Liver (tissue), 9 donors: Measurements from ENCODE around the gene LARGE2. TPM values are rescaled to one million over a fixed set of nuclear protein-coding genes. Genes with fewer than 3 reads are reported as not detected.

Experiments used
- DNase-seq: peaks from one replicate; pipeline ENCODE4 v3.0.0-alpha.2; 2017; ENCODE audit warnings: low spot score
- H3K27ac ChIP-seq, 2 donors: one replicate each; pipeline ENCODE4 v1.7.0; 2013; ENCODE audit warnings: inconsistent platforms in 2 of 2, low read length in 2 of 2, control low read depth in 1 of 2, low read depth in 1 of 2, mild to moderate bottlenecking in 1 of 2
- H3K27me3 ChIP-seq, 4 donors: one replicate each; pipeline versions ENCODE4 v1.6.1 to v1.7.0; 2013; ENCODE audit warnings: low read length in 3 of 4, inconsistent platforms in 1 of 4, mild to moderate bottlenecking in 1 of 4, moderate library complexity in 1 of 4; ENCODE audit not compliant: control insufficient read depth in 4 of 4, insufficient read depth in 4 of 4
- H3K36me3 ChIP-seq, 4 donors: one replicate each; pipeline versions ENCODE4 v1.6.1 to v1.7.0; 2013; ENCODE audit warnings: low read length in 3 of 4, mild to moderate bottlenecking in 3 of 4, low read depth in 1 of 4, moderate library complexity in 1 of 4; ENCODE audit not compliant: control insufficient read depth in 4 of 4, insufficient read depth in 3 of 4
- H3K4me1 ChIP-seq, 4 donors: one replicate each; pipeline versions ENCODE4 v1.6.1 to v1.7.0; 2013; ENCODE audit warnings: low read length in 3 of 4, mild to moderate bottlenecking in 3 of 4, moderate library complexity in 1 of 4; ENCODE audit not compliant: control insufficient read depth in 4 of 4, insufficient read depth in 4 of 4
- H3K4me3 ChIP-seq, 3 donors: one replicate each; pipeline versions ENCODE4 v1.6.1 to v1.7.0; 2013; ENCODE audit warnings: low read length in 3 of 3, control low read depth in 1 of 3, low read depth in 1 of 3, mild to moderate bottlenecking in 1 of 3
- H3K9ac ChIP-seq, 2 donors: one replicate each; pipeline ENCODE4 v1.7.0; 2013; ENCODE audit warnings: low read length in 2 of 2, mild to moderate bottlenecking in 2 of 2, moderate library complexity in 2 of 2, control low read depth in 1 of 2, low read depth in 1 of 2
- H3K9me3 ChIP-seq, 4 donors: one replicate each; pipeline versions ENCODE4 v1.6.1 to v1.7.0; 2013; ENCODE audit warnings: low read length in 3 of 4; ENCODE audit not compliant: control insufficient read depth in 4 of 4
- CTCF ChIP-seq: fragments of 150-350 bp; IDR thresholded peaks from 2 replicates; pipeline ENCODE4 v1.5.1; 2017; ENCODE audit warnings: improper control_type of control experiment, low read depth, low read length; ENCODE audit not compliant: missing input control
- EGR1 ChIP-seq, 2 donors: IDR thresholded peaks; 2 replicates each; pipeline ENCODE4 v1.6.1; 2016 to 2018; ENCODE audit warnings: antibody characterized with exemption in 2 of 2, low read depth in 2 of 2
- FOXA1 ChIP-seq: IDR thresholded peaks from 2 replicates; pipeline ENCODE4 v1.6.1; 2016; ENCODE audit warnings: antibody characterized with exemption
- FOXA2 ChIP-seq: IDR thresholded peaks from 2 replicates; pipeline ENCODE4 v1.6.1; 2016; ENCODE audit warnings: antibody characterized with exemption
- GABPA ChIP-seq, 2 donors: IDR thresholded peaks in 1 of 2; conservative IDR thresholded peaks in 1 of 2; 2 replicates each; pipeline ENCODE4 v1.6.1; 2016; ENCODE audit warnings: antibody characterized with exemption in 2 of 2, mild to moderate bottlenecking in 1 of 2, moderate library complexity in 1 of 2
- HNF4A ChIP-seq, 2 donors: conservative IDR thresholded peaks; 2 replicates each; pipeline ENCODE4 v1.6.1; 2016; ENCODE audit warnings: antibody characterized with exemption in 2 of 2, mild to moderate bottlenecking in 2 of 2
- HNF4G ChIP-seq: IDR thresholded peaks from 2 replicates; pipeline ENCODE4 v1.6.1; 2016; ENCODE audit warnings: antibody characterized with exemption
- NR2F2 ChIP-seq: IDR thresholded peaks from 2 replicates; pipeline ENCODE4 v1.6.1; 2016; ENCODE audit warnings: antibody characterized with exemption
- RAD21 ChIP-seq, 2 donors: IDR thresholded peaks; 2 replicates each; pipeline ENCODE4 v1.6.1; 2016; ENCODE audit warnings: antibody characterized with exemption in 2 of 2, mild to moderate bottlenecking in 2 of 2
- RXRA ChIP-seq, 2 donors: IDR thresholded peaks; 2 replicates each; pipeline ENCODE4 v1.6.1; 2017 to 2018; ENCODE audit warnings: antibody characterized with exemption in 2 of 2, mild to moderate bottlenecking in 1 of 2
- SP1 ChIP-seq: IDR thresholded peaks from 2 replicates; pipeline ENCODE4 v1.6.1; 2018; ENCODE audit warnings: antibody characterized with exemption, mild to moderate bottlenecking
- TAF1 ChIP-seq: conservative IDR thresholded peaks from 2 replicates; pipeline ENCODE4 v1.6.1; 2016; ENCODE audit warnings: antibody characterized with exemption, mild to moderate bottlenecking
- YY1 ChIP-seq: IDR thresholded peaks from 2 replicates; pipeline ENCODE4 v1.6.1; 2016; ENCODE audit warnings: antibody characterized with exemption, mild to moderate bottlenecking
- WGBS: extraction: QIAGEN DNeasy Blood & Tissue Kit; methylation state at CpG from one replicate; pipeline ENCODE4 v1.1.7; 2013; 5-methylcytosine and 5-hydroxymethylcytosine counted together
- polyA plus RNA-seq, 2 donors: library from polyadenylated mRNA; stranded (reverse) in 1 of 2; unstranded in 1 of 2; fragments of 200-250 nt in 1 of 2; fragments of >200 nt in 1 of 2; fragmentation: Nextera tagmentation in 1 of 2; extraction: Ambion mirVana in 1 of 2; gene quantifications; one replicate each; pipeline versions ENCODE4 v1.2.1 to v1.2.3, GENCODE V29; 2013 to 2015
- total RNA-seq, 2 donors: library from RNA; depleted of rRNA; stranded (reverse); fragments of >200 nt; gene quantifications; one replicate each; pipeline ENCODE4 v1.2.3, GENCODE V29; 2014
- TF ChIP-seq, protein P1 (sequence below): IDR thresholded peaks from 2 replicates; pipeline ENCODE4 v1.6.1; 2016; ENCODE audit warnings: antibody characterized with exemption
- TF ChIP-seq, protein P2 (sequence below): IDR thresholded peaks from 2 replicates; pipeline ENCODE4 v1.6.1; 2016; ENCODE audit warnings: antibody characterized with exemption
- TF ChIP-seq, protein P3 (sequence below): IDR thresholded peaks from 2 replicates; pipeline ENCODE4 v1.6.1; 2016; ENCODE audit warnings: antibody characterized with exemption
- TF ChIP-seq, protein P4 (sequence below): IDR thresholded peaks from 2 replicates; pipeline ENCODE4 v1.6.1; 2016; ENCODE audit warnings: antibody characterized with exemption, mild to moderate bottlenecking
- donor health status: healthy.
- donor health status: healthy.
- donor health status: healthy.
- donor health status: healthy.
- donor health status: healthy.

Gene LARGE2
- total and polyA plus RNA-seq, 4 donors = 1.3 to 1.9 (median 1.5) TPM

GRCh38 chr11:45889966-45890365 is 32.5 kb upstream of the LARGE2 start:
- no peak overlapping the region for H3K4me3 ChIP-seq
- H3K27ac ChIP-seq = no peak overlapping the region
- H3K36me3 ChIP-seq = no peaks in the 10 kb centered on the region
- no peaks in the 10 kb centered on the region for H3K9me3 ChIP-seq
- peaks cover 6 to 29% (median 18%) of the 10 kb centered on the region in 4 donors for H3K4me1 ChIP-seq
- no peaks in the 10 kb centered on the region for H3K27me3 ChIP-seq
- H3K9ac ChIP-seq = no peak overlapping the region
- WGBS = 95% methylated on average over 9 of the region's 9 CpGs
- TF ChIP-seq TAF1 (no peak), NR2F2 (no peak), RAD21 (IDR thresholded peaks at IDR 0.05) (no peak), CTCF (no peak), GABPA (IDR thresholded peaks at IDR 0.05 in 1 of 2, conservative IDR thresholded peaks at IDR 0.05 in 1 of 2) (no peak), FOXA2 (no peak), YY1 (no peak), HNF4G (no peak), SP1 (no peak), HNF4A (conservative IDR thresholded peaks at IDR 0.05) (no peak)
- TF ChIP-seq, protein P1, sequence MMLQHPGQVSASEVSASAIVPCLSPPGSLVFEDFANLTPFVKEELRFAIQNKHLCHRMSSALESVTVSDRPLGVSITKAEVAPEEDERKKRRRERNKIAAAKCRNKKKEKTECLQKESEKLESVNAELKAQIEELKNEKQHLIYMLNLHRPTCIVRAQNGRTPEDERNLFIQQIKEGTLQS = no peak
- TF ChIP-seq, protein P2, sequence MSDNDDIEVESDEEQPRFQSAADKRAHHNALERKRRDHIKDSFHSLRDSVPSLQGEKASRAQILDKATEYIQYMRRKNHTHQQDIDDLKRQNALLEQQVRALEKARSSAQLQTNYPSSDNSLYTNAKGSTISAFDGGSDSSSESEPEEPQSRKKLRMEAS = no peak
- TF ChIP-seq, protein P3, sequence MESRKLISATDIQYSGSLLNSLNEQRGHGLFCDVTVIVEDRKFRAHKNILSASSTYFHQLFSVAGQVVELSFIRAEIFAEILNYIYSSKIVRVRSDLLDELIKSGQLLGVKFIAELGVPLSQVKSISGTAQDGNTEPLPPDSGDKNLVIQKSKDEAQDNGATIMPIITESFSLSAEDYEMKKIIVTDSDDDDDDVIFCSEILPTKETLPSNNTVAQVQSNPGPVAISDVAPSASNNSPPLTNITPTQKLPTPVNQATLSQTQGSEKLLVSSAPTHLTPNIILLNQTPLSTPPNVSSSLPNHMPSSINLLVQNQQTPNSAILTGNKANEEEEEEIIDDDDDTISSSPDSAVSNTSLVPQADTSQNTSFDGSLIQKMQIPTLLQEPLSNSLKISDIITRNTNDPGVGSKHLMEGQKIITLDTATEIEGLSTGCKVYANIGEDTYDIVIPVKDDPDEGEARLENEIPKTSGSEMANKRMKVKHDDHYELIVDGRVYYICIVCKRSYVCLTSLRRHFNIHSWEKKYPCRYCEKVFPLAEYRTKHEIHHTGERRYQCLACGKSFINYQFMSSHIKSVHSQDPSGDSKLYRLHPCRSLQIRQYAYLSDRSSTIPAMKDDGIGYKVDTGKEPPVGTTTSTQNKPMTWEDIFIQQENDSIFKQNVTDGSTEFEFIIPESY = no peak
- no peak for DNase-seq

DNA sequence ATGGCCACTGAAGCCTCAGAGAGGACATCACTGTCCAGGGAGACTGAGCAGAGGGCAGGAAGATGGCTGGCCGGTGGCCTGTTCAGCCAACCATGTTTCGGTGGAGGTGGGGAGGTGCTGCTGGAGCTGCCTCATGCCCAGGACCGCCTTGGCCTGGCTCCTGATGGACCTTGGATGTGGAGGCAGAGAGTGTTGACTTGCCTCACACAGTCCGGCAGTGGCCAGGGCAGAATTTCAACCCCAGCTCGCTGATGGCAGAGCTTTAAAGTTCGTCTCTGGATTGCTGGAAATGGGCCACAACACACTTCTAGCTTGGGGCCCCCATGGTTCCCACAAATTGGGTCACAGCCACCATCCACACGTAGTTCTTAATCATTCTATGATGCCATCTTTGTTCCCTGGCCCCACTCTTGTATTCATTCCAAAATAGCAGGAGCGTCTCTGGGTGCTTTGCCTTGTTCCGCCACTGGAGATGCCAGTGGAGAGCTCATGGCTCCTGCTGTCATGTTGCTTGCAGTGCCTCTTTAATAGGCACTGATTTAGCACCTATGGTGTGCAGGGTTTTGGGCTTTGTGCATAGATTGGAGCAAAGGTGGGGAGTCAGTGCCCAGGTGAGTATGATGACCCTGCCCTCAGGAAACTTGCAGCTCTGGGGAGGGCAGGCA is 31.4 kb upstream of the LARGE2 start:
- Histone ChIP-seq H3K27ac (no peak overlapping the region), H3K4me3 (no peak overlapping the region), H3K4me1 (peaks cover 3 to 26% (median 16%) of the 10 kb centered on the region in 4 donors), H3K27me3 (no peaks in the 10 kb centered on the region), H3K9ac (no peak overlapping the region), H3K36me3 (no peaks in the 10 kb centered on the region), H3K9me3 (no peaks in the 10 kb centered on the region)
- 45% methylated on average over 9 of the region's 9 CpGs for WGBS
- DNase-seq = no peak
- peak; percentile 88 for TF ChIP-seq HNF4G
- no peak for TF ChIP-seq EGR1 (IDR thresholded peaks at IDR 0.05; ENCODE audit: low read depth in 2 of 2)
- TF ChIP-seq HNF4A (conservative IDR thresholded peaks at IDR 0.05) = peak; percentile 98 to 99
- TF ChIP-seq YY1 = peak; percentile 36
- no peak for TF ChIP-seq FOXA1
- TF ChIP-seq, protein P4, sequence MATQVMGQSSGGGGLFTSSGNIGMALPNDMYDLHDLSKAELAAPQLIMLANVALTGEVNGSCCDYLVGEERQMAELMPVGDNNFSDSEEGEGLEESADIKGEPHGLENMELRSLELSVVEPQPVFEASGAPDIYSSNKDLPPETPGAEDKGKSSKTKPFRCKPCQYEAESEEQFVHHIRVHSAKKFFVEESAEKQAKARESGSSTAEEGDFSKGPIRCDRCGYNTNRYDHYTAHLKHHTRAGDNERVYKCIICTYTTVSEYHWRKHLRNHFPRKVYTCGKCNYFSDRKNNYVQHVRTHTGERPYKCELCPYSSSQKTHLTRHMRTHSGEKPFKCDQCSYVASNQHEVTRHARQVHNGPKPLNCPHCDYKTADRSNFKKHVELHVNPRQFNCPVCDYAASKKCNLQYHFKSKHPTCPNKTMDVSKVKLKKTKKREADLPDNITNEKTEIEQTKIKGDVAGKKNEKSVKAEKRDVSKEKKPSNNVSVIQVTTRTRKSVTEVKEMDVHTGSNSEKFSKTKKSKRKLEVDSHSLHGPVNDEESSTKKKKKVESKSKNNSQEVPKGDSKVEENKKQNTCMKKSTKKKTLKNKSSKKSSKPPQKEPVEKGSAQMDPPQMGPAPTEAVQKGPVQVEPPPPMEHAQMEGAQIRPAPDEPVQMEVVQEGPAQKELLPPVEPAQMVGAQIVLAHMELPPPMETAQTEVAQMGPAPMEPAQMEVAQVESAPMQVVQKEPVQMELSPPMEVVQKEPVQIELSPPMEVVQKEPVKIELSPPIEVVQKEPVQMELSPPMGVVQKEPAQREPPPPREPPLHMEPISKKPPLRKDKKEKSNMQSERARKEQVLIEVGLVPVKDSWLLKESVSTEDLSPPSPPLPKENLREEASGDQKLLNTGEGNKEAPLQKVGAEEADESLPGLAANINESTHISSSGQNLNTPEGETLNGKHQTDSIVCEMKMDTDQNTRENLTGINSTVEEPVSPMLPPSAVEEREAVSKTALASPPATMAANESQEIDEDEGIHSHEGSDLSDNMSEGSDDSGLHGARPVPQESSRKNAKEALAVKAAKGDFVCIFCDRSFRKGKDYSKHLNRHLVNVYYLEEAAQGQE = peak; percentile 75
- TF ChIP-seq RXRA (IDR thresholded peaks at IDR 0.05) = peak; percentile 65 to 67
- peak; percentile 26 to 43 for TF ChIP-seq RAD21 (IDR thresholded peaks at IDR 0.05)
- TF ChIP-seq SP1 = peak; percentile 77
